Psoas muscle (tissue), 8 donors: ENCODE results near the gene PDGFD. TPM values are rescaled to one million over a fixed set of nuclear protein-coding genes. Genes with fewer than 3 reads are reported as not detected.

Experiments
- ATAC-seq, 4 donors: fragments of 200-7000 bp; cut with Tn5 transposase; one replicate each; pipeline ENCODE4 v1.9.1; 2020; ENCODE audit warnings: moderate library complexity in 3 of 4, mild to moderate bottlenecking in 2 of 4
- DNase-seq, 2 donors: peaks; one replicate each; pipeline ENCODE4 v3.0.0-alpha.2; 2020
- H3K27ac ChIP-seq: fragments of 200-600 bp; one replicate; pipeline ENCODE4 v1.8.0; 2022
- H3K27me3 ChIP-seq, 3 donors: fragments of 200-600 bp in 1 of 3; one replicate each; pipeline versions ENCODE4 v1.6.1 to v1.8.0; 2013 to 2022; ENCODE audit warnings: low read length in 2 of 3, mild to moderate bottlenecking in 2 of 3, moderate library complexity in 1 of 3; ENCODE audit not compliant: insufficient read depth in 3 of 3
- H3K36me3 ChIP-seq, 2 donors: fragments of 200-600 bp in 1 of 2; one replicate each; pipeline versions ENCODE4 v1.6.1 to v1.8.0; 2013 to 2022; ENCODE audit warnings: low read depth in 1 of 2, mild to moderate bottlenecking in 1 of 2, moderate library complexity in 1 of 2; ENCODE audit not compliant: insufficient read depth in 1 of 2
- H3K4me1 ChIP-seq: fragments of 200-600 bp; one replicate; pipeline ENCODE4 v1.8.0; 2022
- H3K4me3 ChIP-seq: fragments of 200-600 bp; one replicate; pipeline ENCODE4 v1.8.0; 2022; ENCODE audit warnings: mild to moderate bottlenecking
- H3K9me3 ChIP-seq: fragments of 200-600 bp; one replicate; pipeline ENCODE4 v1.8.0; 2022
- CTCF ChIP-seq: fragments of 200-600 bp; IDR thresholded peaks from one replicate; pipeline ENCODE4 v1.8.0; 2022; ENCODE audit warnings: antibody characterized with exemption
- WGBS, 3 donors: extraction: QIAGEN DNeasy Blood & Tissue Kit; methylation state at CpG; one replicate each; pipeline versions ENCODE4 v1.1.6 to v1.1.7; 2013; 5-methylcytosine and 5-hydroxymethylcytosine counted together
- intact Hi-C, 2 donors: fragments of 100-400 bp; cut with DNase I; formaldehyde crosslinking; loops; one replicate each; pipeline versions ENCODE4 v1.11.0 to v1.14.2; 2022
- polyA plus RNA-seq, 3 donors: library from polyadenylated mRNA; stranded (reverse); fragments of 200-250 nt; gene quantifications; one replicate each; pipeline ENCODE4 v1.2.3, GENCODE V29; 2013
- total RNA-seq, 4 donors: library from RNA; stranded (reverse); fragmentation: NEBNext Ultra II Directional in 2 of 4; extraction: Animal tissue kit (Norgen Biotek cat#: 25700) in 2 of 4; gene quantifications; one replicate each; pipeline versions ENCODE4 v1.2.1 to v1.2.4, GENCODE V29; 2021 to 2023
- donor health status: healthy with polysubstance abuse.
- donor health status: DM: no; HTN: no; CAD: no; lungs with moderate emphysema.
- donor health status: Bipolar disorder and iron deficiency.
- donor health status: healthy.
- donor health status: DM: yes; HTN: yes; CAD: no.
- donor health status: DM: no; HTN: no; CAD: no.
- donor health status: DM: no; HTN: no; CAD: no.
- donor health status: DM: yes; HTN: yes; CAD: no.

PDGFD gene
- total and polyA plus RNA-seq, 7 donors: 0.53 to 5.6 (median 1.2) TPM

DNA sequence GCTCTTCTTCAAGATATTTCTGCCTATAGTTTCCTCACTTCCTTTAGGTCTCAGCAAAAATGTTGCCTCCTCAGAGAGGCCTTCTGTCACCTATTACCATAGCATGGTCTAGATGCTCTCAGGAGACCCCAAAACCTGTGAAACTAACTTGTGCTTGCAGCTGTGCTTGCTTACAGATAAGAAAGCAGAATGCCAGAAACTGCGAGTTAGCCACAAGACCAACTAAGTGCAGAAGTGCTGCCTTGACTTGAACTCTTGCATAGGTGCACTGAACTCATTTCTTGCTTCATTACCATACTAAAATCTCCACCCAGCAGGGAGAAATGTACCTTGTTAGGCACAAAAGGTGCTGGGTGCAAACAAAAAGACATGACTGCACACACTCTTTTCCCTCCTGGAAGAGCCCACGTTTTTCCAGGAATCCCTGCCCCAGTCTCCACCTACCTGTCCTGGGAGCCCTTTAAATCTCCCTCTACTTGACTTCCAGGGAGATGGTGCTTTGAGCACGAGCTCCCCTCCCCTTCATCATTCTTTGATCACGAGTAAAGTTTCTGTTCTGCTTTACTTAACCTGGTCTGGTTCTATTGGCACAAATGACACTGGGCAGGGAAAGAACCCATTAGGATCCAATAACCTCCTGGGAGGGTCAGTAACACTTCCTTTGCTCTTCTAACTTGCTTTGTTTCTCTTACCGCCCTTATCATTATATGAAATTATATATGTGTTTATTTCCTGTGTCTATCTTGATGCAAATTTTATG lies 265.2 kb downstream of the PDGFD start:
- WGBS, 3 donors: 64 to 79% (median 71%) methylated on average over 5 of the region's 5 CpGs
- no peaks in the 10 kb centered on the region for H3K4me1 ChIP-seq
- no peaks in the 10 kb centered on the region for H3K9me3 ChIP-seq
- H3K4me3 ChIP-seq: no peak overlapping the region
- no peaks in the 10 kb centered on the region for H3K27me3 ChIP-seq
- H3K27ac ChIP-seq: no peak overlapping the region
- intact Hi-C loops: no loop called here
- TF ChIP-seq CTCF: no peak
- ATAC-seq (no peak), DNase-seq (no peak)
- no peaks in the 10 kb centered on the region for H3K36me3 ChIP-seq

DNA sequence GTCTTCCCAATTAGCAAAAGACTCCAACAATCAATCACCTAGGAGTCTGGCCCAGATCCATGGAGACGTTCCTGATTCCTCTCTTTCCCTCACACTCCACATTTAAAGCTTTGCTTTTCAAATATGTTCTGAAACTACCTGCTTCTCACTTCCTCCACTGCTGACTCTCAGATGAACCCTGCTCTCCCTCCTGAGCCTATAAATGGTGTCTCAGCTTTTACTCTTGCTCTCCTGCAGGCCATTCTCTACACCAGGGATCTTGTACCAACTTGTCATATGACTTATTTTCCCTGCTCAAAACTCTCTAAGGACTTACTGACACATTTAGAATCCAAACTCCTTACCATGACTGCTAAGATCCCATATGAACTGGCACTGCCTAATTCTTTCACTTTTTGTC lies 265.9 kb downstream of the PDGFD start:
- TF ChIP-seq CTCF: no peak
- H3K9me3 ChIP-seq: no peaks in the 10 kb centered on the region
- DNase-seq: no peak
- H3K4me1 ChIP-seq: no peaks in the 10 kb centered on the region
- intact Hi-C loops: no loop called here
- no peaks in the 10 kb centered on the region for H3K27me3 ChIP-seq
- no peak overlapping the region for H3K27ac ChIP-seq
- H3K4me3 ChIP-seq: no peak overlapping the region
- 33 to 43% (median 43%) methylated on average over 1 of the region's 1 CpG for WGBS, 3 donors
- no peak for ATAC-seq
- no peaks in the 10 kb centered on the region for H3K36me3 ChIP-seq

DNA sequence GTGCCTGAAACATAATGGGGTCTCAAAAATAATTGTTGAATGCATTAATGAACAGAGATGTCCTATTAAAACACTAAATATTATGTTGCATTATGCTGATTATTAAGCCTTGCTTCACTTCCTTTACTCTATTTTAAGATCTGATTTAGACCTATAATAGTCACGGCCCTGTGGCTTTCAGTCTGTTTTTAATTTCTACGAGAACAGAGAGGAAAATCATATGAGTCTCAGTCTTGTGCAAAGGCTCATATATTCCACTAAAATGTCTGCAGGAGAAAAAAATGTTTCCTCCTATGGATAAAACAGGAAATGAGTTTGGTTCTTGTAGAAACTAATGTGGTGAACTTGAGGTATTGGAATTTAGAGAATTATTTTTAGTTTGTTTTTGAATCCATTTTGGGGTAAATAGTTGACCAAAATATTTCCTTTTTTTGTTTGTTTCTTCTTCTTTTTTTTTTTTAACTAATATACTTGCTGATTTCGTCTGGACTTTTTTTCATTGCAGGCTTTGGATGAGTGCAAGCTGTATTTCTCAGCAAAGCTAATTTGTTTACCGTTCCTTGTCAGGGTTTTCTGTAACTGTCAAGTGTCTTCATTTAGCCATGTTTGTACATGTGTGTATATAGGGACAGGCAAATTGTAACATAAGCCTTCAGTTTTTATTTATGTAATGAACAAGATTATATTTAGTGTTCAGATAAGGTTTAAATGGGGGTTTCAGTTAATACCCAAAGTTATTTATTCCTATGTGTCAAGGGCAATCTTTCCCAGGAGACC lies 266.6 kb downstream of the PDGFD start:
- no peaks in the 10 kb centered on the region for H3K36me3 ChIP-seq
- 54 to 61% (median 61%) methylated on average over 4 of the region's 4 CpGs for WGBS, 3 donors
- no peaks in the 10 kb centered on the region for H3K4me1 ChIP-seq
- ATAC-seq (no peak), DNase-seq (no peak)
- intact Hi-C loops: no loop called here
- no peak overlapping the region for H3K27ac ChIP-seq
- no peaks in the 10 kb centered on the region for H3K27me3 ChIP-seq
- no peak for TF ChIP-seq CTCF
- H3K9me3 ChIP-seq: no peaks in the 10 kb centered on the region
- no peak overlapping the region for H3K4me3 ChIP-seq

GRCh38 chr11:103895106-103895505 lies 268.8 kb downstream of the PDGFD start:
- Histone ChIP-seq H3K9me3 (no peaks in the 10 kb centered on the region), H3K27me3 (no peaks in the 10 kb centered on the region), H3K4me1 (no peaks in the 10 kb centered on the region), H3K36me3 (no peaks in the 10 kb centered on the region), H3K4me3 (no peak overlapping the region), H3K27ac (no peak overlapping the region)
- TF ChIP-seq CTCF: no peak
- WGBS, 3 donors: 84 to 95% (median 86%) methylated on average over 3 of the region's 3 CpGs
- DNase-seq: no peak
- no peak for ATAC-seq
- intact Hi-C loops: no loop called here
